ENCODE data around the gene KRT222. TPM values are rescaled to one million over a fixed set of nuclear protein-coding genes. Genes with fewer than 3 reads are reported as not detected.

The KRT222 gene
- total RNA-seq, 1 donor from 2014 or later: not detected

- Mint-ChIP-seq H3K9me3 (no peaks in the 10 kb centered on the region), H3K4me1 (no peaks in the 10 kb centered on the region), H3K27ac (no peak overlapping the region), H3K27me3 (ENCODE audit: low read depth) (no peaks in the 10 kb centered on the region), H3K36me3 (peaks cover 49% of the 10 kb centered on the region), H3K4me3 (no peak overlapping the region)
- no peak for TF ChIP-seq CTCF (IDR thresholded peaks at IDR 0.05; ENCODE audit: unreplicated experiment)
- DNase-seq (ENCODE audit: low spot score in 2 of 2, unreplicated experiment in 2 of 2): no peak
Measured at GRCh38 chr17:40632216-40632615, 32.8 kb downstream of the KRT222 start.

GRCh38 chr17:40629842-40630241 is 35.1 kb downstream of the KRT222 start:
- H3K27me3 Mint-ChIP-seq (ENCODE audit: low read depth): no peaks in the 10 kb centered on the region
- no peak overlapping the region for H3K27ac Mint-ChIP-seq
- H3K9me3 Mint-ChIP-seq: no peaks in the 10 kb centered on the region
- peaks cover 5% of the 10 kb centered on the region for H3K4me1 Mint-ChIP-seq
- no peak for TF ChIP-seq CTCF (IDR thresholded peaks at IDR 0.05; ENCODE audit: unreplicated experiment)
- DNase-seq (ENCODE audit: low spot score in 2 of 2, unreplicated experiment in 2 of 2): no peak
- H3K36me3 Mint-ChIP-seq: peaks cover 35% of the 10 kb centered on the region
- no peak overlapping the region for H3K4me3 Mint-ChIP-seq

- no peak overlapping the region for H3K27ac Mint-ChIP-seq
- no peak for TF ChIP-seq CTCF (IDR thresholded peaks at IDR 0.05; ENCODE audit: unreplicated experiment)
- DNase-seq (ENCODE audit: low spot score in 2 of 2, unreplicated experiment in 2 of 2): no peak
- H3K4me3 Mint-ChIP-seq: no peak overlapping the region
- H3K36me3 Mint-ChIP-seq: peaks cover 11% of the 10 kb centered on the region
- no peaks in the 10 kb centered on the region for H3K9me3 Mint-ChIP-seq
- peaks cover 18% of the 10 kb centered on the region for H3K4me1 Mint-ChIP-seq
- H3K27me3 Mint-ChIP-seq (ENCODE audit: low read depth): no peaks in the 10 kb centered on the region
Measured at GRCh38 chr17:40625311-40625710, 39.7 kb downstream of the KRT222 start.

GRCh38 chr17:40623419-40624210 is 41.4 kb downstream of the KRT222 start:
- Mint-ChIP-seq H3K36me3 (peaks cover 4% of the 10 kb centered on the region), H3K27me3 (ENCODE audit: low read depth) (no peaks in the 10 kb centered on the region), H3K9me3 (no peaks in the 10 kb centered on the region), H3K4me3 (no peak overlapping the region), H3K4me1 (peaks cover 24% of the 10 kb centered on the region), H3K27ac (no peak overlapping the region)
- DNase-seq (ENCODE audit: low spot score in 2 of 2, unreplicated experiment in 2 of 2): no peak
- TF ChIP-seq CTCF (IDR thresholded peaks at IDR 0.05; ENCODE audit: unreplicated experiment): no peak

GRCh38 chr17:40622509-40622928 is 42.5 kb downstream of the KRT222 start:
- no peak overlapping the region for H3K27ac Mint-ChIP-seq
- no peaks in the 10 kb centered on the region for H3K36me3 Mint-ChIP-seq
- peaks cover 24% of the 10 kb centered on the region for H3K4me1 Mint-ChIP-seq
- H3K27me3 Mint-ChIP-seq (ENCODE audit: low read depth): no peaks in the 10 kb centered on the region
- TF ChIP-seq CTCF (IDR thresholded peaks at IDR 0.05; ENCODE audit: unreplicated experiment): no peak
- no peaks in the 10 kb centered on the region for H3K9me3 Mint-ChIP-seq
- DNase-seq (ENCODE audit: low spot score in 2 of 2, unreplicated experiment in 2 of 2): no peak
- H3K4me3 Mint-ChIP-seq: no peak overlapping the region

Data from mesothelial cell of epicardium (in vitro differentiated cells).